HFFc6 (cell line): Measurements from ENCODE around the gene GXYLT2. TPM values are rescaled to one million over a fixed set of nuclear protein-coding genes. Genes with fewer than 3 reads are reported as not detected.
A peak's percentile ranks its signal among the peaks of the same experiment; 100 is the strongest.
"Not testable (repeated sequence)": the region's sequence is repeated elsewhere in the genome, so short reads cannot be mapped to it uniquely, and the experiment has no call there.

ENCODE experiments used
- DNase-seq: peaks from one replicate; pipeline ENCODE4 v3.0.0-alpha.2; 2018
- H3K27ac Mint-ChIP-seq: 2 replicates; pipeline ENCODE4 v1.8.0; 2020; ENCODE audit warnings: mild to moderate bottlenecking, mixed read lengths
- H3K27me3 Mint-ChIP-seq: 2 replicates; pipeline ENCODE4 v1.8.0; 2021; ENCODE audit warnings: mild to moderate bottlenecking, moderate library complexity, mixed read lengths; ENCODE audit not compliant: insufficient read depth
- H3K36me3 Mint-ChIP-seq: 2 replicates; pipeline ENCODE4 v1.8.0; 2021; ENCODE audit warnings: low read depth, mixed read lengths
- H3K4me1 Mint-ChIP-seq: 2 replicates; pipeline ENCODE4 v1.8.0; 2020; ENCODE audit warnings: low read depth, mixed read lengths
- H3K4me3 Mint-ChIP-seq: 2 replicates; pipeline ENCODE4 v1.8.0; 2020; ENCODE audit warnings: mild to moderate bottlenecking, moderate library complexity, mixed read lengths
- H3K9me3 Mint-ChIP-seq: 2 replicates; pipeline ENCODE4 v1.8.0; 2020; ENCODE audit warnings: mild to moderate bottlenecking, mixed read lengths
- CTCF ChIP-seq: fragments of 200-600 bp; sonication (generic); IDR thresholded peaks from 2 replicates; pipeline ENCODE4 v1.5.0; 2021; ENCODE audit warnings: antibody characterized with exemption, mild to moderate bottlenecking
- total RNA-seq, 6 experiments: library from RNA; stranded (reverse); fragmentation: NEBNext Ultra II Directional; extraction: Animal tissue kit (Norgen Biotek cat#: 25700); gene quantifications; 2 replicates in 1 of 6; 3 replicates in 5 of 6; pipeline ENCODE4 v1.2.3, GENCODE V29; 2021

Gene GXYLT2
- total RNA-seq, 6 experiments from 2014 or later, result 2.0 to 4.2 (median 2.8) TPM

- Mint-ChIP-seq H3K4me1 (peaks cover 47% of the 10 kb centered on the region), H3K9me3 (no peaks in the 10 kb centered on the region), H3K27me3 (no peaks in the 10 kb centered on the region), H3K27ac (peak overlapping the region; percentile 56), H3K4me3 (peak overlapping the region; percentile 89), H3K36me3 (peaks cover 36% of the 10 kb centered on the region)
- DNase-seq, result no peak
- TF ChIP-seq CTCF, result no peak
Measured at GRCh38 chr3:72998466-72998865, 110.6 kb downstream of the GXYLT2 start.

- peaks cover 47% of the 10 kb centered on the region for H3K4me1 Mint-ChIP-seq
- H3K27me3 Mint-ChIP-seq, result no peaks in the 10 kb centered on the region
- no peaks in the 10 kb centered on the region for H3K9me3 Mint-ChIP-seq
- no peak for TF ChIP-seq CTCF
- peak overlapping the region; percentile 52; the same call in 1 of the 2 replicates for H3K27ac Mint-ChIP-seq
- DNase-seq, result no peak
- peak overlapping the region; percentile 89 for H3K4me3 Mint-ChIP-seq
- H3K36me3 Mint-ChIP-seq, result peaks cover 44% of the 10 kb centered on the region
Measured at GRCh38 chr3:72999951-73000350, 112.1 kb downstream of the GXYLT2 start.

- Mint-ChIP-seq H3K4me1 (peaks cover 51% of the 10 kb centered on the region), H3K36me3 (peaks cover 59% of the 10 kb centered on the region)
- DNase-seq, H3K27ac Mint-ChIP-seq, H3K4me3 Mint-ChIP-seq, H3K27me3 Mint-ChIP-seq, H3K9me3 Mint-ChIP-seq: not testable (repeated sequence)
Measured at GRCh38 chr3:73003050-73003449, 115.2 kb downstream of the GXYLT2 start.

GRCh38 chr3:73004316-73004715 is 116.5 kb downstream of the GXYLT2 start:
- TF ChIP-seq CTCF, result no peak
- peaks cover 53% of the 10 kb centered on the region for H3K4me1 Mint-ChIP-seq
- peak overlapping the region; percentile 9; the same call in 1 of the 2 replicates for H3K4me3 Mint-ChIP-seq
- DNase-seq, result no peak
- H3K27ac Mint-ChIP-seq, result no peak overlapping the region; the same call in 1 of the 2 replicates
- H3K36me3 Mint-ChIP-seq, result peaks cover 51% of the 10 kb centered on the region
- H3K27me3 Mint-ChIP-seq, result no peaks in the 10 kb centered on the region
- H3K9me3 Mint-ChIP-seq, result no peaks in the 10 kb centered on the region

GRCh38 chr3:73007992-73008712 is 120.3 kb downstream of the GXYLT2 start:
- H3K27ac Mint-ChIP-seq, result no peak overlapping the region
- no peak for TF ChIP-seq CTCF
- DNase-seq, result no peak
- no peaks in the 10 kb centered on the region for H3K27me3 Mint-ChIP-seq
- H3K4me3 Mint-ChIP-seq, result no peak overlapping the region
- H3K36me3 Mint-ChIP-seq, result peaks cover 46% of the 10 kb centered on the region
- H3K9me3 Mint-ChIP-seq, result no peaks in the 10 kb centered on the region
- peaks cover 51% of the 10 kb centered on the region for H3K4me1 Mint-ChIP-seq

- H3K9me3 Mint-ChIP-seq, result no peaks in the 10 kb centered on the region
- no peak for TF ChIP-seq CTCF
Measured at GRCh38 chr3:73009008-73009407, 121.2 kb downstream of the GXYLT2 start.

More at GRCh38 chr3:73009008-73009407, 121.2 kb downstream of the GXYLT2 start:
- H3K36me3 Mint-ChIP-seq, result peaks cover 43% of the 10 kb centered on the region
- no peak for DNase-seq
- no peaks in the 10 kb centered on the region for H3K27me3 Mint-ChIP-seq
- H3K4me3 Mint-ChIP-seq, result no peak overlapping the region
- H3K4me1 Mint-ChIP-seq, result peaks cover 49% of the 10 kb centered on the region
- no peak overlapping the region for H3K27ac Mint-ChIP-seq
